ENCODE measurements around the gene BMPR1B.

DNA sequence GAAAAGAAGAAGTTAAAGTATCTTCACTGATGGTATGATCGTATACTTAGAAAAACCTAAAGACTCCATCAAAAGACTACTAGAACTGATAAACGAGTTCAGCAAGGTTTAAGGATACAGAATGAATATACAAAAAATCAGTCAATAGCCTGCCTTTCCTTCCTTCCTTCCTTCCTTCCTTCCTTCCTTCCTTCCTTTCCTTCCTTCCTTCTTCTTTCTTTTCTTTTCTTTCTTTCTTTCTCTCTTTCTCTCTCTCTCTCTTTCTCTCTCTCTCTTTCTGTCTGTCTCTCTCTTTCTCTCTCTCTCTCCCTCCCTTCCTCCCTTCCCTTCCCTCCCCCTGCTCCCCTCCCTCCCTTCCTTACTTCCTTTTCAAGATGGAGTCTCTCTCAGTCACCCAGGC lies 362.7 kb downstream of the BMPR1B start:
- TF ChIP-seq, protein P1, sequence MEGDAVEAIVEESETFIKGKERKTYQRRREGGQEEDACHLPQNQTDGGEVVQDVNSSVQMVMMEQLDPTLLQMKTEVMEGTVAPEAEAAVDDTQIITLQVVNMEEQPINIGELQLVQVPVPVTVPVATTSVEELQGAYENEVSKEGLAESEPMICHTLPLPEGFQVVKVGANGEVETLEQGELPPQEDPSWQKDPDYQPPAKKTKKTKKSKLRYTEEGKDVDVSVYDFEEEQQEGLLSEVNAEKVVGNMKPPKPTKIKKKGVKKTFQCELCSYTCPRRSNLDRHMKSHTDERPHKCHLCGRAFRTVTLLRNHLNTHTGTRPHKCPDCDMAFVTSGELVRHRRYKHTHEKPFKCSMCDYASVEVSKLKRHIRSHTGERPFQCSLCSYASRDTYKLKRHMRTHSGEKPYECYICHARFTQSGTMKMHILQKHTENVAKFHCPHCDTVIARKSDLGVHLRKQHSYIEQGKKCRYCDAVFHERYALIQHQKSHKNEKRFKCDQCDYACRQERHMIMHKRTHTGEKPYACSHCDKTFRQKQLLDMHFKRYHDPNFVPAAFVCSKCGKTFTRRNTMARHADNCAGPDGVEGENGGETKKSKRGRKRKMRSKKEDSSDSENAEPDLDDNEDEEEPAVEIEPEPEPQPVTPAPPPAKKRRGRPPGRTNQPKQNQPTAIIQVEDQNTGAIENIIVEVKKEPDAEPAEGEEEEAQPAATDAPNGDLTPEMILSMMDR (IDR thresholded peaks at IDR 0.05): no peak
- no peak for TF ChIP-seq POLR2A (IDR thresholded peaks at IDR 0.05)

Measured in lower leg skin (tissue), 3 donors.